Epithelial cell of proximal tubule (primary cell): ENCODE data around the gene ST6GALNAC3. TPM values are rescaled to one million over a fixed set of nuclear protein-coding genes. Genes with fewer than 3 reads are reported as not detected.

Experiments
- DNase-seq: peaks from one replicate; pipeline ENCODE4 v3.0.0-alpha.2; 2011; ENCODE audit warnings: low read depth
- H3K4me3 ChIP-seq: 2 replicates; pipeline ENCODE4 v1.5.1; 2011; ENCODE audit warnings: low read depth, mild to moderate bottlenecking, low read length
- total RNA-seq: library from RNA; depleted of rRNA; stranded (reverse); fragments of >200 nt; gene quantifications from 2 replicates; pipeline ENCODE4 v1.2.3, GENCODE V29; 2015
- TF ChIP-seq, protein P1 (sequence below): conservative IDR thresholded peaks from 2 replicates; pipeline ENCODE4 v1.5.1; 2012; ENCODE audit warnings: low read depth, mild to moderate bottlenecking, low read length

Gene ST6GALNAC3
- total RNA-seq, 1 donor from 2014 or later = 0.75 TPM

DNA sequence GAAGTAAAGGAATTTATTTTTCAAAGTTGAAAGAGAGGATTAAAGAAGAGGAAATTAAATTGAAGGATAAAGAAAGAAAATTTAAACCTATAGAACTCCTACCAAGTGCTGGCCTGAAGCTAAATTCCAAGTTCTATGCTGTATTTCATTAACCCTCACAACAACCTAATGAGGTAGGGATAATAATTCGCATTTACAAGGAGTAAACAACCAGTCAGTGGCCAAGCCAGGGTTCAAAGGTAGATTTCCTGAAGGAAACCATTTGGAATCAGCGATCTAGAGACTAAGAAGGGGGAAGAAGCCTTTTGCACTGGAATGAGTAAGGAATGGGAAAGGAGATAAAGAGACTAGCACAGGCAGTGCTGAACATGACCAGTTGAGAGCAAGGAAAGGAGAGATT is 526.9 kb downstream of the ST6GALNAC3 start:
- TF ChIP-seq, protein P1, sequence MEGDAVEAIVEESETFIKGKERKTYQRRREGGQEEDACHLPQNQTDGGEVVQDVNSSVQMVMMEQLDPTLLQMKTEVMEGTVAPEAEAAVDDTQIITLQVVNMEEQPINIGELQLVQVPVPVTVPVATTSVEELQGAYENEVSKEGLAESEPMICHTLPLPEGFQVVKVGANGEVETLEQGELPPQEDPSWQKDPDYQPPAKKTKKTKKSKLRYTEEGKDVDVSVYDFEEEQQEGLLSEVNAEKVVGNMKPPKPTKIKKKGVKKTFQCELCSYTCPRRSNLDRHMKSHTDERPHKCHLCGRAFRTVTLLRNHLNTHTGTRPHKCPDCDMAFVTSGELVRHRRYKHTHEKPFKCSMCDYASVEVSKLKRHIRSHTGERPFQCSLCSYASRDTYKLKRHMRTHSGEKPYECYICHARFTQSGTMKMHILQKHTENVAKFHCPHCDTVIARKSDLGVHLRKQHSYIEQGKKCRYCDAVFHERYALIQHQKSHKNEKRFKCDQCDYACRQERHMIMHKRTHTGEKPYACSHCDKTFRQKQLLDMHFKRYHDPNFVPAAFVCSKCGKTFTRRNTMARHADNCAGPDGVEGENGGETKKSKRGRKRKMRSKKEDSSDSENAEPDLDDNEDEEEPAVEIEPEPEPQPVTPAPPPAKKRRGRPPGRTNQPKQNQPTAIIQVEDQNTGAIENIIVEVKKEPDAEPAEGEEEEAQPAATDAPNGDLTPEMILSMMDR = no peak
- H3K4me3 ChIP-seq = no peak overlapping the region
- no peak for DNase-seq

DNA sequence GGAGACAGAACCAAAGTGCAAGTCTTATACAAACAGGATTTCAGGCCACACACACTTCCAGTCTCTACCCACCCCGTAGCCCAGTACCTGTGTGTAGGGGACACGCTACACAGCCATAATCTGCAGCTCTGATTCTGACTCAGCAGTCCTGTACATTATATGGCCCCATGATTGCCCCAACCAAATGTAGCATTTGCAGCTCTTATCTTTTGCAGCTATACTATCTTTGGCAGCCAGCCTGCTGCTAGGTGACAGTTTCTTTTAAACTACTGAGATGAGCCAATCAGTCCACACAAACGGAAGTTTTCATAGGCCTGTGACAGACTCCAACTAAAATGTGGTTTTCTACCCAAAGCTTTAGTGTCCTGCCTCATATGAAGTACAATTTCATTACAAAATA is 533.2 kb downstream of the ST6GALNAC3 start:
- TF ChIP-seq, protein P1 = no peak
- no peak overlapping the region for H3K4me3 ChIP-seq
- no peak for DNase-seq

DNA sequence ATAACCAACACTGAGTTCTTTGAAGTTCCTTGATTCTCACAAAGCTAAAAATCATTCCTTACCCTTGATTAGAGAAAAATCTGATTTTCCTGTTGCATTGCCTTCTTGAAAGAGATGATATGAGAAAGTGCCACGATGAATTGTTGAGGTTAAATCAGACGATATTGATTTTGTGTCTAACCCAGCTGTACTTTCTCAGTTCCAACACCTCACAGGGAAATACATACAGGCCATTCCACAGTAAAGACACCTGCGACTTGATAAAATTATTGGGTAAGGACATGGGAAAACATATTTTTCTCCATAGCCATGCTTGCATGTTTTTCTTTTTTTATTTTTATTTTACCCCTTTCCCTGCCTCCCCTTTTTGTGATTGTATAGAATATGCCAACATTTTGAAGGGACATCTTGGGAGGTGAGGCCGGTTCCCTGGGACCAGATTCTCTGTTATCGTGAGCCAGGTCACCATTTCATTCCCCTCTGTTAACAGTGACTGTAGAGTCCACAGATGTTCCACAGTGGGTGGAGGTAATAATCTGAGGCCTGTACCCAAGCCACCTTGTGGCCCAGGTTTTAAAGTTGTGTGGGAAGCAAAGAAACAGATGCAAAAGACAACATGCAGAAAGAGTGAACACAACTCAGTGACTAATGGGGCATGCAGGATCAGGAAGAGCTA is 537.4 kb downstream of the ST6GALNAC3 start:
- no peak overlapping the region for H3K4me3 ChIP-seq
- TF ChIP-seq, protein P1 = no peak
- DNase-seq = no peak

DNA sequence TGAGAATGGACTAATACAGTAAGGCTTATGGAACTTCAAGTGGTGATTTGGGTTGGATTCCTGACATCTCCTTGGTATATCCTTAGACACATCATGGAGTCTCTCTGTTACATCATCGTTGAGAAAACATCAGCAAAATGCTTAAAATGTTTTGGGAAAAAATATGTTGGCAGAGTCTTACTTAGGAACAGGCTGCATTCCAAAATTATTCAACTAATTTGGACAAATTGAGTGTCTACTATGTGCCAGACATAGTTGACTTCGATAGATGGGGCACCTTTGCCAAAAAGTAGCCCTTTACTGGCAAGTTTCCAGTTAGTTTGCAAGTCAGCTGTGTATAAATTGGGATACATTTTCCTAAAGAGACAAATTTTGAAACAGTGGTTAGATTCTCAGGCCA is 539.3 kb downstream of the ST6GALNAC3 start:
- TF ChIP-seq, protein P1 = no peak
- DNase-seq = no peak
- H3K4me3 ChIP-seq = no peak overlapping the region

DNA sequence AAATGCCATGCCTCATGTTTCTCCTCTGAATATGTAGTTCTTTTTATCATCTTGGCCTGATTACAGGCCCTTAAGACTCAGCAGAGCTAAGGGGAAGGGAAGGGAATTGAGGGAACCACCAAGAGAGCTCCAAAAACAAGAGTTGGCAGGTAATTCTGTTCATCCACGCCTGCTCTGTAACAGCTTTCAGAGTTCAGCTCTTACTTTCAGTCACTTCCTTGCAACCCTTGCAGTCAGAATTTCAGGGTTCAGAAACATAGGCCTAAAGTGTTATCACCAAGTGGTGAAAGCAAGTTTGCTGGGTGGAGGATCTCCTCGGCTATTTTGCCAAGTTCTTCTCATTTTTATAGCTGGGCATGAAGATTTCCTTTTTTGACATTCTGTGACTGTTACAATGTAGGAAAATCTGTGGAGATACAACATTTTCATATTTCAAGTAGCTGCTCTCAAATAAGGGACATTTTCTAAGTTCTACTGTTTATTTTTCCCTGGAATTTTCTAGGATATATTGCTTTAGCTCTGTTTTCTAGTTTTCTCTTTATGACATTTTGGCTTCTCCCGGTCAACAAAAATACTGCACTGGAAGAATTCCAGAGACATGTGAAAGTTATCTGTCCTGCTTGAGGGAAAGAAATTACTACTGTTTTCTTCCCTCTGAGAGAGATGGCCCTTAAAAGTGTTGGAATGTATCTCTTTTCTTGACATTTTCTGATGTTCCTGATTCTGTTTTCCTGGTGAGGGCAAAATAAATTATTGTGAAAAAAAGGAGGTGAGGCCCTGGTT is 540.9 kb downstream of the ST6GALNAC3 start:
- no peak for DNase-seq
- H3K4me3 ChIP-seq = no peak overlapping the region
- TF ChIP-seq, protein P1 = no peak

DNA sequence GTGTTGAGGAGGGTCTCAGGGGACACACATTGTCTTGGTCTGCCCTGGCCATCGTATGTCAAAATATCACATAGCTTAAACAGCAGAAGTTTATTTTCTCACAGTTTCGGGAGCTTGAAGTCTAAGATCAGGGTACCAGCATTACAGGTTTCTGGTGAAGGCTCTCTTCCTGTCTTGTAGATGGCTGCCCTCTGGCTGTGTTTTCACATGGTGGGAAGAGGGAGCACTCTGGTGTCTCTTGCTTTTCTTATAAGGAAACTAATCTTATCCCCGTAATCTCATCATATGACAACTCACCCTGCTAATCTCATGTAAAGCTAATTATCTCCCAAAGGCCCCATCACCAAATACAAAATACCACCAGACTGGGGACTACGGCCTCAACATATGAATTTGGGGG is 545.8 kb downstream of the ST6GALNAC3 start:
- DNase-seq = no peak
- H3K4me3 ChIP-seq = no peak overlapping the region
- TF ChIP-seq, protein P1 = no peak
